NCI-H1417 (cell line): ENCODE data around the gene AKR1C3.
"Not testable (repeated sequence)": the region's sequence is repeated elsewhere in the genome, so short reads cannot be mapped to it uniquely, and the experiment has no call there.

Source experiments
- DNase-seq, 3 experiments: peaks; one replicate each; lab custom pipeline; 2025; lab: John Stamatoyannopoulos, UW

AKR1C3 gene

DNA sequence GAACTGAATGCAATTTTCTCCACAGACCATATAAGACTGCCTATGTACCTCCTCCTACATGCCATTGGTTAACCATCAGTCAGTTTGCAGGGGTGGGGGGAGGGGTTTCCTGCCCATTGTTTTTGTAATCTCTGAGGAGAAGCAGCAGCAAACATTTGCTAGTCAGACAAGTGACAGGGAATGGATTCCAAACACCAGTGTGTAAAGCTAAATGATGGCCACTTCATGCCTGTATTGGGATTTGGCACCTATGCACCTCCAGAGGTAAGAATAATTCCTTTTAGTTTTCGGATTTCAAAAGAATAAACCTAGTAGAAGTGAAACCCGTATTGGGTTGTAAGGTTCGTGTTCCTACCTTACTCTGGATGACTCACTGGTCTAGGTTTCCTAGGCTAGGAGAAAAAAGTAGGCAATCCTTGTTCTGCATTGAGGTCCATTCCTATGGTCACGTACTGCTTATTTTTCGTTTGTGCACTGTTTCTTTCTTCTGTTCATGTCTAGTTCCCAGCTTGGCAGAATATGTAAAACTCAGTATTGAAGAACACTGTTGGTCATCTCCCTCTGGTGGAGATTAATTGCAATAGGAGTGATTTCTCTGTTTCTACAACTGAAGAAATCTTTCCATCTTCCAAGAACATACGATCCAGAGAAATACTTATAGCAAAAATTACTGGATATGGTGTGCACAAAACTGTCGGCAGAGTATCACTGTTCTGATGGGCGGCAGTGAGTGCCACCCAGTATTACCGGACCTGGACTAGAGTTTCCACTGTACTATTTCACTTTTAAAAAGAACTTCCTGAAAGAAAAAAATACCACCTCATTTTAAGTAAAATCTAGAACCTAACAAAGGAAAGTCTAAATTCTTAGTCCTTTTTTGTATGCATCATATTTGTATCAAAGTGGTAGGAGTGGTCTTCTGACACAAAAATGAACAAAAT lies at the start of gene AKR1C3:
AKR1C3 (plus strand) TSS at position 150 of the 941 bp plus-strand sequence; CDS start at position 181, 31 bp downstream.
- DNase-seq = peak in 2 of 3 experiments; percentile 8 to 22

DNA sequence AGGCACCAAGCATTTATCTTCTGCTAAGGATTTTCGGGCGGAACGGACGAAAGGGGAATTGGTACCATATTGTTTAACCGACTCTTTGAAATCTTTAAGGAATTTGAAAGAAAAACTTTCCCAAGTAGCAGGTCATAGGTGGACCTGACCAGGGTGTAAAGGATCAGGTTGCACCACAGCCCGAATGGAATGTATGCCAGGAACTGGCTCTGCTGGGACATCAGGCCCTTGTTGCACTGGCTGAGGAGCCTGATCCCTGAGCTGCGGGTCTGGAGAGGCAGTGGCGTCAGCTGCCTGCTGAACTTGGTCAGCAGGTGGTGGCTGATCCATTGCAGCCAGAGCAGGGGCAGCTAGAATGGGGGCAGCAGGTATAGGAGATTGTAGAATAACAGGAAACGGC lies 49.1 kb upstream of the AKR1C3 start:
- no peak for DNase-seq

DNA sequence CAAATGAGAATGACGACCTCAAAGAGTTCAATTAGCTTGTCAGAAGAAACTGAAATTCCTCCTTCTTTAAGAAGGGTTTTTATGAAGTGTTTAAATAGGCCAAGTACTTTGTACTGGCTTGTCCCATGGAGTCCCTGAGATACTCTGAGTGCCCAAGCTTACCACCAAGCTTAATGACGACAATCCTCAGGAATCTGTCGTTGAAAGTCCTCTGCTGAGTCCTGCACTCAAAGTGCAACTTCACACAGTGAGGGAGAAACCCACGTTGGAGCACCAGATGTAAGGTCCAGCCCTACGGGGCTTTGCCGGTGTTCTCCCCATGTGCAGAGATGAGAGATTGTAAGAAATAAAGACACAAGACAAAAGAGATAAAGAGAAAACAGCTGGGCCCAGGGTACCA lies 47.8 kb upstream of the AKR1C3 start:
- no peak for DNase-seq

DNA sequence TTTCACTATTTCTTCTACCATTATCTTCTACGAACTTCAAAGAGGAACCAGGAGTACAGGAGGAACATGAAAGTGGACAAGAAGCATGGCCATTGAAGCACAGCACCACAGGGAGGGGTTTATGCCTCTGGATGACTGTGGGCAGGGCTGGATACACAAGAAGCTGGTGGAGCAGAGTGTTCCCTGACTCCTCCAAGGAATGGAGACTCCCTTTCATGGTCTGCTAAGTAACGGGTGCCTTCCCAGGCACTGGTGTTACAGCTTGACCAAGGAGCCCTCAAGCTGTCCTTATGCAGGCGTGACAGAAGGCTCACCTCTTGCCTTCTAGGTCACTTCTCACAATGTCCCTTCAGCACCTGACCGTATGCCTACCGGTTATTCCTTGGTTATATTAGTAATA lies 47.2 kb upstream of the AKR1C3 start:
- not testable (repeated sequence) for DNase-seq

DNA sequence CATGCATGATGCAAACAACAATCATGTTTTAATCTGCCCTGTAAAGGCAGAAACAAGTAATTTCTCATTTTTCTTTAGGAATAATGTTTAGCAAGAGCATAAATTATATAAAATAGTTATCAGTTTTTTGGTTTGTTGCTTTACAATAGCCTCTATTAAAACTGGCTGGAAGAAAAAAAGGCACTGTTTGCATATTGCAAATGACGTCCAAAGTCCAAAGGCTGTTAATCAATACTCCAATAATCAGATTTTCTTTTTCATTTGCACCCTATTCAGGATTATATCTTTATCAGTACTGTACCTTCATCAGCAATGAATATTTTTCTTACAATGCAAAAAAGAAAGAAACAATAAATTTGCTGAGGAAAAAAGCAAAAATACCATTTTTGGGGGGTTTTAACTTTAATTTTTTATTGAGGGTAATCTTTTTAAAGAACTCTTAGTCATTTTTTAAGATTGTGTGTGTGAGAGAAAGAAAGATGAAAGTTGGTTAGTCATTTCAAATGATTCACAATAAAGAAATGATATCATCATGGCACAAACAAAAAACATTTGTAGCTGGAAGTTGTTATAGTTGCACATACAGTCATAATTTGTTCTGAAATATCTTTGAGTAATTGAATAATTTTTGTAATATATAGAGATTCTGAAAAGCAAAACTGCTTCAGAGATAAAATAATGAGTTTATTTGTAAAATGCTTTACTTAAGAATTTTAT lies 46.1 kb upstream of the AKR1C3 start:
- no peak for DNase-seq

DNA sequence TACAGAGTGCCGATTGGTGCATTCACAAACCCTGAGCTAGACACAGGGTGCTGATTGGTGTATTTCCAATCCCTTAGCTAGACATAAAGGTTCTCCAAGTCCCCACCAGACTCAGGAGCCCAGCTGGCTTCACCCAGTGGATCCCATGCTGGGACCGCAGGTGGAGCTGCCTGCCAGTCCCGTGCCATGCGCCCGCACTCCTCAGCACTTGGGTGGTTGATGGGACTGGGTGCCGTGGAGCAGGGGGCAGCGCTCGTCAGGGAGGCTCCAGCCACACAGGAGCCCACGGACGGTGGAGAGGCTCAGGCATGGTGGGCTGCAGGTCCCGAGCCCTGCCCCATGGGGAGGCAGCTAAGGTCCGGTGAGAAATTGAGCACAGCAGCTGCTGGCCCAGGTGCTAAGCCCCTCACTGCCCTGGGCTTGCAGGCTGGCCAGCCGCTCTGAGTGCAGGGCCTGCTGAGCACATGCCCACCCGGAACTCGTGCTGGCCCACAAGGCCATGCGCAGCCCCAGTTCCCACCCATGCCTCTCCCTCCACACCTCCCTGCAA lies 41.2 kb upstream of the AKR1C3 start:
- DNase-seq = not testable (repeated sequence)

DNA sequence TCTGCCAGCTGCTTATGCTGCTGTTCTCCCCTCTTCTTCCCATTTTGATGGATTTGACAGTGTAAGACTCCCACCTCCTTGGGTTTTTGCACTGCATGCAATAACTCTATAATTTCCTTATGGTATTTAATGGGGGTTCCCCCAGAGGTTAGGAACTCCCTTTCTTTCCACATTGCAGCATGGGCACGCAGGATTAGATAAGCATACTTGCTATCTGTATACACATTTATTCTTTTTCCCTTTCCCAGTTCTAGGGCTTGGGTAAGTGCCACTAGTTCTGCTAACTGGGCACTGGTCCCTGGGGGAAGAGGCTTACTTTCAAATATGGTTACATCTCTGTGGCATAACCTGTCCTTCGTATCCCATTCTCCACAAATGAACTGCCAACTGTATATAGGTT lies 39.4 kb upstream of the AKR1C3 start:
- DNase-seq = not testable (repeated sequence)

DNA sequence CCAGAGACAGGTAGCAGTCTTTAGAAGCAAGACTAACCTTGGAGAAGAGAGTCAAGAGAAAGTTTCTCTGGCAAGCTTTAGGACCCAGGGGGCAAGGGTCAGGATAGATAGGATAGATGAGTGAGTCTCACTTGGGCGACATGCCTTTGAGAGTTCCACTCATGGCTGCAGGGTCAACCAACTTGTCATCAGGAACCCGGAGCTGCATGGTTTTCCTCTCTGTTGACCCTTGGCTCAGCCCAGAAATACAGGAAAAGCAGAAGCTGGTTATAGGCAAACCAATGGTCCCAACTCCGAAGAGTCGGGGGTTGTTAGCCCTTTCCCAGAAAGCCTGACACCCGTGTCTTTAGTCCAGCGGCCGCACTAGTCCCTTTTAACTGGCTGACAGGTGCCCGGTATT lies 34.9 kb upstream of the AKR1C3 start:
- DNase-seq = not testable (repeated sequence)

DNA sequence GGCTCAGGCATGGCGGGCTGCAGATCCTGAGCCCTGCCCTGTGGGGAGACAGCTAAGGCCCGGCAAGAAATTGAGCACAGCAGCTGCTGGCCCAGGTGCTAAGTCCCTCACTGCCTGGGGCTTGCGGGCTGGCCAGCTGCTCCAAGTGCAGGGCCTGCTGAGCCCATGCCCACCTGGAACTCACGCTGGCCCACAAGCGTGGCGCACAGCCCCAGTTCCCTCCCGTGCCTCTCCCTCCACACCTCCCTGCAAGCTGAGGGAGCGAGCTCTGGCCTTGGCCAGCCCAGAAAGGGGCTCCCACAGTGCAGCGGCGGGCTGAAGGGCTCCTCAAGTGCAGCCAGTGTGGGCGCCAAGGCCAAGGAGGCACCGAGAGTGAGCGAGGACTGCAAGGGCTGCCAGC lies 33.4 kb upstream of the AKR1C3 start:
- not testable (repeated sequence) for DNase-seq

DNA sequence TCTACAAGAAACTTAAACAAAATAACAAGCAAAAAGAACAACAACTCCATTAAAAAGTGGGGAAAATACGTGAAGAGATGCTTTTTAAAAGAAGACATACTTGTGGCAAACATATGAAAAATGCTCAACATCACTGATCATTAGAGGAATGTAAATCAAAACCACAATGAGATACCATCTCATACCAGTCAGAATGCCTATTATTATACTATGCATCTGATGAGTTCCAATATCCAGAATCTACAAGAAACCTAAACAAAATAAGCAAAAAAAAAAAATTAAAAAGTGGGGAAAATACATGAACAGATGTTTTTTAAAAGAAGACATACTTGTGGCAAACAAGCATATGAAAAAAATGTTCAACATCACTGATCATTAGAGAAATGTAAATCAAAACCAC lies 29.6 kb upstream of the AKR1C3 start:
- DNase-seq = no peak

DNA sequence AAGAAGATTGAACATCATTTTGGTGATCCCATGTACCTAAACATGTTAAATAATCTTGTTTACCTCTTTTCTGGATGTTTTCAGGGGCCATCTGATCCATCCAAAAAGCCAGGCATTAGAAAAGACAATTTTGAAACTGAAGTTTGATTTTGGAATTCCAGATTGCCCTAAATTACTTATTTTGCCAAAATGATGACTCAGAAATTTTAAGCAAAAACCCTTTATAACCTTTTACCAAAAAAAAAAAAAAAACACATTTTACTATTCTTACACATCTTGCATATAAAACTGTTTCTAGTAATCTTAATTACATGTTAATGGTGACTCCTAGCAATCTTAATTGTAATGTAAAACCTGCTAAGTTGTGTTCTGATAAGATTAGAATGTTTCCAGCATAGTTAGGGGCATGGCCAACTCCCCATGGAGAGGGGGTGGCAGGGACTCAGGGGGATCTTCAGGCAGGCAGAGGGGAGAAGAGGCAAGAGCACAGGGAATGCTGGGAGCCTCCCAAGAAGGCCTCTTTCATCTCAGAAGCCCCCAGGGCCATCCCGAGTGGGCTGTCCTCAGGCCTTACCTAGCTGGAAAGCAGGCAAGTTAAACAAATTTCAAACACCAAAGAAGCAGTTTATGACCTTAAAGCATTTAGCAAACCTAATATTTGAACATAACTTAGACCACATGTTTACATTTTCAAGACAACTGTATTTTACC lies 25.8 kb upstream of the AKR1C3 start:
- DNase-seq = no peak

DNA sequence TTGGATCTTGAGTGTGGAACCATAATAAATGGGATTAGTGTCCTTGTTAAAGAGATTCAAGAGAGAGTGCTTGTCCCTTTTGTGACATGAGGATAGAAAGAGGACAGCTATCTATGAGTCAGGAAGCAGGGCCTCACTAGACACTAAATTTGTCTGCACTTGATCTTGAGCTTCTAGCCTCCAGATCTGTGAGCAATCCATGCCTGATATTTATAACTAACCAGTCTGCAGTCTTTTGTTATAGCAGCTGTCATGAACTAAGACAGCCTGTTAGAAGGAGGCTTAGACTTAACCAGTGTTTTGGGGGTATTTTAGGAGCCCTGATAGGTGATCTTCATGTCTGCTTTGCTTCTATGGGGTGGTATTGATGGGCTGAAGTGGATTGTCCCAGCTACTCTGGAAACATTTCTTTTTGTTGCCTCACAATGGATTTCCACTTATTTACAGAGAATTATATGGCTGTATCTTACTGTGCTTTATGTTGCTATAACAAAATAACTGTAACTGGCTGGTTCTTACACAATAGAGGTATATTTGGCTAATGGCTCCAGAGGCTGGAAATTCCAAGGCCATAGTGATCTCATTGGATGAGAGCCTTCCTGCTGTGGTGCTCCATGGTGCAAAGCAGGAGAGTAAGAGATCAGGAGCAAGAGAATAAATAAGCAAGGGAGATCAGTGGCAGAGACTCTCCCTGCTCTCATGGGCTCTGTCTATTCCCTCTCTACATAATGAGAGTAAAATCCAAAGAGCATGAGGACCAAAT lies 23.4 kb upstream of the AKR1C3 start:
- DNase-seq = no peak

DNA sequence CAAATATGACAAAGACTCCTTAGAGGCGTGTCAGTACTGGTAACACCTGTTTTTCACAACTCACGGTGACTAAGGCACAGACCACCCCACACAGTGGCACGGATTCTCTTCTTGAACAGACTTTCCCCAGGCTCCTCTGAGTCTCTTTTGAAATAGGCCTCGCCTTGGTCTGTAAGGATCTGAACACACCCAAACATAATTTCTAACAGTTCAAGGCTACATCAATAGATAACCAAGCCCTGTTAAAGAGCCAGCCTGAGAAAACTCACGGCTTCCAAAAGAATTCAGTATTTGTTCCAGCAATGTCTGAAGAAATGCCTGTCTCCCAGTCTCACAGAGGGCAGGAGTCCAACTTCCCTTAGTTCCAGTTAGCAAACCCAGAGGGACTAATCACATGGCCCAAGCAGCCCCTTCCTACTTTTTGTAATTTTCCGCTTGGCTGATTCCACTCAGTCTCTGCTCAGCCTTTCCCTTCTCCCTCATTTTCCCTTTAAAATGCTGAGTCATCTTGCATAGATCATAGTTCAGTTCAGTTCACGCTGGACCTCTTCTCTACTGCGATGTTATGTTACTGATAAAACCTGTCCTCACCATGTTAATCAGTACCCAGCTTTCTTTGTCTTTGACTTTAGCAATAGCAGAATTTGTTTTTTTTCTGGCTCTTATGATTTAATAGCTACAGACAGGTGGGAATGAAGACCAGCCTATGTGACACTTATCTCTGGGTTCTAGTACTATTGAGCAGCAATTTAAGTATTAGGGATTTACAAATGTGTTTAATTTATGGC lies 22.6 kb upstream of the AKR1C3 start:
- peak; percentile 17 to 72 (median 29) for DNase-seq

DNA sequence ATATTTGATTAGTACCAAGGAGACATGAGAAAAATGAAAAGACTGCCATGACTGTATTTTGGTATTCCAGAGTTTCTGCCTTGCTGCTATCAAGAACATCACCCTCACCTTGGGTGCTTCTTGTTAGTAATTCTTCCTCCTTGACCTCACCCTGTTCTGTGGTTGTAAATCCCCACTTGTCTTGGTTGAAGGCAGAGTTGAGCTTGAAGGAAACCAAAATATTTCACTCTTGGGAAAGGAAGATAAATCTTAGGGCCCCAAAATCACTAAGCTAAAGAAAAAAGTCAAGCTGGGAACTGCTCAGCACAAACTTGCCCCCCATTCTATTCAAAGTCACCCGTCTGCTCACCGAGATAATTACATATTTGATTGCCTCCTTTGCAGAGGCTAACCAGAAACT lies 20.6 kb upstream of the AKR1C3 start:
- no peak for DNase-seq

DNA sequence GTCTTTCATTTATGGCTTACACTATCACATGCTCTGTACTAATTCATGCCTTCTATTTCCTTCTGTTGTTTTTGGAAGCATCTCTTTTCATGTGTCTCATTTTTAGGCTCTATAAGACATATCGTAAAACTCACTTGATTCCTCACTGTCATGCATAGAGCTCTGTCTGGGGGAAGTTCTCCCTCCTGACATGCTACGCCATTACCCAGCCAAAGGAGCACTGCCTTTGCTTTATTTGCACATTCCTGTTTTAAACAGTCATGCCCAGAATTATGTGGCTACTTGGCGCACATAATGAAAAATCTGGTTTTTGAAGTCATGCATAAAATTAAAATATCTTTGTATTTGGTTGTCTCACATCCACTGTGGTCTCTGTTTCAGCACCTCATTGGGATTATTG lies 17.6 kb upstream of the AKR1C3 start:
- no peak for DNase-seq

DNA sequence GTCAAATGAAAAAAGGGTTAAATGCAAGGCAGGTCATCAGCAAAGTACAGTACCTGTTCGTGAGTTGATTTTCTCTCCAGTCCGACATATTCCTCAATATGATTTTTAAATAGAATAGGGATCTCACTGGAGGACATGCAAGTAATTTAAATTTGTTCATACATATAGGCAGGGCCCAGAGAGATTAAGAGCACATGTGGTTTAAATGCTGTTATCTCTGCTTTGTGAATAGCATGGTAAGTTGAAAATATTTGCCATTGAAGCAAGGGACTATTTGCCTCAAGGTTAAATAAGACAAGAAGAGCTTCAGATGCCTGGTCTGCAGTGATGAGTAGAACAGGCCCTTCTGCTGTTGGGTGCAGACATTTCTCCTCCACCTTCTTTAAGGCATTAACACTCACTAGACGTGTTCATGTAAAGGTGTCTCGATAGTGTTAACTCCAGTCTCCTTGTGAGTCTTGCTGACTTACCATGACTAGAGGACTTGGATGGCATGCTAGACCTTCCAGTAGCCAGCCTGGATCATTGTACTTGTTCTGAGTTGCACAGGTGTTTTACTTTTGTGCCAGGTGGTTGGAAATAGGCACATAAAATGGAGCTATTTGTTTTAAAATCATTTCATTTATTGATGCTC lies 15.6 kb upstream of the AKR1C3 start:
- DNase-seq = peak in 2 of 3 experiments; percentile 1

DNA sequence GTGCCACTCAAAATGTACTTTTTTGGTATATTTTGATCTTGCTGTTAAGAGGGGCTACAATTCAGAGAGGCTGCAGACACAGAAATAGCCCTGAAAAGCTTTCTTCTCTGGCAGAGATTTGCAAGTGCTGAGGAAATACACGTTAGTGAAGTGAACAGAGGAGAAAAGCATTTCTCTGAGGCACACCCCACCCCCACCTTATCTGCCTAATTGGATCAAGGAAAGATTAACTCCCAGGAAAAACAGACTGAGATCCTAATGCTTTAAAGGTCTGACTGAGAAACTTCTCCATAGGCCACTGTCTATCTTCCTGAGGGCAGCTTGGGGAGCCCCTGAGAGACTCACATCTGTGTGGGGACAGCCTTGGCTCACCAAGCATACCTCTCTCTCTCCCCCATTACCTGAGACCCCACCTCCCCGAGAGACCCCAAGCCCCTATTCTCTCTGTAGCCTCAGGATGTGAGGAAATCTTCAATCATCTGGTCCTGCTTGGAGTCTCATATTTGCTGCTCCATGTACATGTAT lies 14.8 kb upstream of the AKR1C3 start:
- DNase-seq = no peak

DNA sequence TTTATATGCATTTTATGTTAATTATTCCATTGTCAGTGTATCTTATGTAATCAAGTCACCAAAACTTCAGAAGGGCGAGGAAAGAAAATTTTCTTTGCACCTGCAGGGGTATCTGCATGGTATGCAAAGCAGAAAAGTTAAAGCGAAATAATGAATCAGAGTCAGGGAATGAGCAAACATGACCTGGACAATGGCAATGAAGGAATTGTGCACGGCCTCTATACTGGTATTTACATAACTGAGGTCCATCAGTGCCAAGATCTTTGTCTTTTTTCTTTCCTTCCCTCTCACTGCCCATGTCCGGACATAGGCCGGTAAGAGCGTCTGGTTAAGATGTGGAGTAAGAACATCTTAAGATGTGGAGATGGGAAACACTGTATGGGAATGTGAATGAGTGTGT lies 14.4 kb upstream of the AKR1C3 start:
- DNase-seq = no peak

DNA sequence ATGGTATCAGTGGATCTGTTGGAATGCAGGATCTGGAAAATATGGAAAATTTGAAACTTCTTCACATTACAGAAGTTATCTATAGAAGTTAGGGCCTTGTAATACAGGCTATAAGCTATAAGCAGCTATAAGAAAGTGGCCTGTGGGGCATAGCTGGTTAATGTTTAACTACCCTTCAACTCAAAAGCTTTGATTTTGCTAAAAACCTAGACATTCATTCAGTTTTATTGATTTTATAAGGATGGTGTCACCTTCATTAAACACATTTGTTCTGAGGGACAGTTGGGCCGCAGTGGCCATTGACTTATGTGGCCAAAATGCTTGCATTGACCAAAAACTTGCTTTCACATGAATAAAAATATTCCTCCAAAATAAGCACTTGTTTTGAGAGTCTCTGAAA lies 13.1 kb upstream of the AKR1C3 start:
- no peak for DNase-seq
